Measurements from ENCODE around the gene RBMS3. TPM values are rescaled to one million over a fixed set of nuclear protein-coding genes. Genes with fewer than 3 reads are reported as not detected.

RBMS3 gene
- total RNA-seq, 2 donors from 2014 or later = 31.7 to 45.1 TPM

DNA sequence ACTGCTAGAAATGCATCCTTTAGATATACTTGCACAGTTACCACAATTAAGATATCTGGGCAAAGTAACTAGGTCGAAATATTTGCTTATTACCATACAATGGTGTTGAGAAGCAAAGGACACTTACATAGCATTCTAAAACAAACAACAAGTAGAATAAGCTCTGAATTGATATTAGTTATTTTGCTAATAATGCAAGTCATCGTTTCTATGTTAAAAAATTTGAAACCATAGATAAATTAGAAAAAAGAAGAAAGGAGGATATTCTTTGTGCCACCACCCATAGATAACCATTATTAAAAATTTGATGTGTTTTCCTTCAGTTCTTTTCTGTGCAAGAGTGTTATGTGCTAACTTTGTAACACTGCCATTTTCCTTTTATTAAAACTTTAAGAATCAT, 435.3 kb downstream of the RBMS3 start:
- no peaks in the 10 kb centered on the region for H3K36me3 ChIP-seq
- DNase-seq (ENCODE audit: low spot score) = no peak
- 97% methylated on average over 2 of the region's 2 CpGs for WGBS
- no peaks in the 10 kb centered on the region for H3K27me3 ChIP-seq (replicated peaks; ENCODE audit: insufficient read depth)
- H3K9me3 ChIP-seq = no peaks in the 10 kb centered on the region
- intact Hi-C loops (cut with DNase I) = no loop called here
- H3K4me3 ChIP-seq = no peak overlapping the region
- no peak for TF ChIP-seq POLR2AphosphoS5 (IDR thresholded peaks at IDR 0.05)
- no peaks in the 10 kb centered on the region for H3K4me1 ChIP-seq (replicated peaks)
- H3K27ac ChIP-seq = no peak overlapping the region

GRCh38 chr3:29718661-29719065, 437.8 kb downstream of the RBMS3 start:
- H3K4me1 ChIP-seq (replicated peaks) = no peaks in the 10 kb centered on the region
- DNase-seq (ENCODE audit: low spot score) = no peak
- WGBS = 46% methylated on average over 3 of the region's 3 CpGs
- no peak overlapping the region for H3K4me3 ChIP-seq
- H3K27ac ChIP-seq = no peak overlapping the region
- no peaks in the 10 kb centered on the region for H3K27me3 ChIP-seq (replicated peaks; ENCODE audit: insufficient read depth)
- H3K9me3 ChIP-seq = no peaks in the 10 kb centered on the region
- intact Hi-C loops (cut with DNase I) = no loop called here
- no peaks in the 10 kb centered on the region for H3K36me3 ChIP-seq
- TF ChIP-seq CTCF (IDR thresholded peaks at IDR 0.05) (no peak), POLR2AphosphoS5 (IDR thresholded peaks at IDR 0.05) (no peak), POLR2A (IDR thresholded peaks at IDR 0.05) (no peak)

- Histone ChIP-seq H3K27me3 (replicated peaks; ENCODE audit: insufficient read depth) (no peaks in the 10 kb centered on the region), H3K4me1 (replicated peaks) (no peaks in the 10 kb centered on the region), H3K4me3 (no peak overlapping the region), H3K27ac (no peak overlapping the region), H3K36me3 (no peaks in the 10 kb centered on the region), H3K9me3 (no peaks in the 10 kb centered on the region)
- WGBS = 60% methylated on average over 3 of the region's 3 CpGs
- TF ChIP-seq POLR2A (IDR thresholded peaks at IDR 0.05) (no peak), POLR2AphosphoS5 (IDR thresholded peaks at IDR 0.05) (no peak), CTCF (IDR thresholded peaks at IDR 0.05) (no peak)
- no peak for DNase-seq (ENCODE audit: low spot score)
- intact Hi-C loops (cut with DNase I) = no loop called here
These were observed 439.8 kb downstream of the RBMS3 start for GRCh38 chr3:29720665-29721064.

DNA sequence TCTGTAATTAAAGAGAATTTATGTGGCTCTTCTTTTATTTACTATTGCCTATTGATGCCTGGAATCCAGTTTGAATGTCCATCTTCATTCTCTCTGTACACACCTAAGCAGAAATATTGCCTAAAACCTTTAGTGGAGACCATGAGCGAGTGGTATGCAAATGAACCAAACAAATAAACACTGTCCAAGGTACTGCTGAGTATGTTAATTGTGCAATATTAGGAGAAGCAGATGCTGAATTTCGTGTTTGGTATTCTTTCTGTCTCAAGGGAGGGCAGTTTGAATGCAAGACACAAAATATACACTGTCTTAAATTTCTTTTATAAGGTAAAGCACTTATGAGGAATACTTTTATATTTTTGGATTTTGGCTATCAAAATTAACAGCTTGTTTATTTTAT, 440.9 kb downstream of the RBMS3 start:
- H3K27me3 ChIP-seq (replicated peaks; ENCODE audit: insufficient read depth) = no peaks in the 10 kb centered on the region
- WGBS = 85% methylated on average over 2 of the region's 2 CpGs
- H3K4me3 ChIP-seq = no peak overlapping the region
- H3K27ac ChIP-seq = no peak overlapping the region
- no peak for TF ChIP-seq POLR2AphosphoS5 (IDR thresholded peaks at IDR 0.05)
- TF ChIP-seq POLR2A (IDR thresholded peaks at IDR 0.05) = no peak
- no peak for TF ChIP-seq CTCF (IDR thresholded peaks at IDR 0.05)
- H3K9me3 ChIP-seq = no peaks in the 10 kb centered on the region
- intact Hi-C loops (cut with DNase I) = no loop called here
- H3K4me1 ChIP-seq (replicated peaks) = no peaks in the 10 kb centered on the region
- no peak for DNase-seq (ENCODE audit: low spot score)
- H3K36me3 ChIP-seq = no peaks in the 10 kb centered on the region

- intact Hi-C loops (cut with DNase I) = no loop called here
- H3K4me3 ChIP-seq = no peak overlapping the region
These were observed 450.2 kb downstream of the RBMS3 start for GRCh38 chr3:29731050-29731449.

More at GRCh38 chr3:29731050-29731449, 450.2 kb downstream of the RBMS3 start:
- TF ChIP-seq POLR2A (IDR thresholded peaks at IDR 0.05) = no peak
- TF ChIP-seq POLR2AphosphoS5 (IDR thresholded peaks at IDR 0.05) = no peak
- no peak for TF ChIP-seq CTCF (IDR thresholded peaks at IDR 0.05)
- Histone ChIP-seq H3K4me1 (replicated peaks) (no peaks in the 10 kb centered on the region), H3K36me3 (no peaks in the 10 kb centered on the region), H3K27me3 (replicated peaks; ENCODE audit: insufficient read depth) (no peaks in the 10 kb centered on the region), H3K27ac (no peak overlapping the region), H3K9me3 (no peaks in the 10 kb centered on the region)
- DNase-seq (ENCODE audit: low spot score) = no peak
- 68% methylated on average over 1 of the region's 1 CpG for WGBS
